ENCODE measurements around the gene ANKRD60. TPM values are rescaled to one million over a fixed set of nuclear protein-coding genes. Genes with fewer than 3 reads are reported as not detected.
A peak's percentile ranks its signal among the peaks of the same experiment; 100 is the strongest.

Gene ANKRD60
- total RNA-seq, 8 experiments from 2014 or later = not detected

DNA sequence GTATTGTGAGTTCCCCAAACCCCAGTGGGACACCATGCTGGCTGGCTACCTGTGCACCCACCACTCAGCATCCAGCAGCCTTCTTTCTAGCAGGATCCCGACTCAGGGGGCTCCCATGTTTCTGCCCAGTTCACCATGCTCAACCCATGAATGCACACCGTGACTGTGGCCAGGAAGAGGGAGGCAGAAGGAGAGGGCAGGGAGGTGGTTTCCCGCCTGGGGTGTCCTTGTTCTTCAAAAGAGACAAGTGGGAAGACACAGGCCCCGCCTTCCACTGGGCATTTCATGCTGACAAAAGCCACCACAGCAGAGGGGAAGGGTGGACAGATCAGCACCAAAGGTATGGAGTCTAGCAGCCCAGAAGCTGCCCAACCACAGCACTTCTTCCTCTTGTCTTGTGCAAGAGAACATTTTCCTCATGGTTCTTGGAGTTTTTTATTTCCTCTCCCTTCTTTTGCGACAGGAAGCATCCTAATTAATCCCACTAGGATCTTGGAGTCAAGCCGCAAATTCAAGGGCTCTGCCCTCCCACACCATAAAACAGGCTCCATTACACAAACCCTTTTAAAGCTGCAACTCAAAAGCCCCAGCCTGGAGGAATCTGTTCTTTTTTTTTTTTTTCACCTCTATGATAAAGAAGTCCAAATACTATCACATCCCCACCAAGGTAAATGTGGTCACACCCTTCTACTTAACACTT, 13.5 kb upstream of the ANKRD60 start:
- Histone ChIP-seq H3K4me3 (no peak overlapping the region), H3K27ac (no peak overlapping the region), H3K4me1 (replicated peaks in 1 of 2) (peaks cover 10 to 18% of the 10 kb centered on the region in 2 donors)
- ATAC-seq (replicated peaks in 6 of 8) = no peak
- 71 to 100% (median 93%) methylated on average over 1 to 4 of the region's 6 CpGs; no CpG with 5 or more reads in 4 of the 10 experiments for WGBS, 10 experiments
- in situ Hi-C loops (cut with MboI; ENCODE audit: low pct_unique_long_range_greater_than_20kb in 2 of 9, low sequenced_read_pairs in 9 of 9, unreplicated experiment in 9 of 9) = loop anchor here in 7 of 9 experiments (25.0 kb wide), 6 partner anchors 195 to 1220 kb away; partner anchors contain the start of genes STX16 (in 3 of the 7), GNAS (in 2 of the 7) and GNAS-AS1 (in 2 of the 7)

DNA sequence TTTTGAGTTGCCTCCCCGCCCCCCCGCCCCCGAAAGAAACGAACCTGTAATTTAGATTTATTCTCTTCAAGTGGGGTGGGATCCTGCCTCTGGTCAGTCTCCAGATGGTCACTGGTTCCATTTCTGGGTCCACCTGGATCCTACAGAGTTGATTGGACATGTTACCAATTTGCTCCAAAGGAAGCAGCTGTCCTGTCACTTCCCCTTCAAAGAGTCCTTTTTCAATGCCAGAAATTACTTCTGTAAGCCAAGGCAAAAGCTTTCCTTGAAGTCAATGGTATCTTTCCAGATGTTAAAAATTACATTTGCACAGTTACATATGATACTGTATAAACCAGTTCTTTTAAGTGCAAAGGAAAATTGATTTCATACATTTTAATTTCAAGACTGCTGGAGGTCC, 12.0 kb upstream of the ANKRD60 start:
- Histone ChIP-seq H3K4me1 (replicated peaks in 1 of 2) (peaks cover 10 to 21% of the 10 kb centered on the region in 2 donors), H3K4me3 (no peak overlapping the region), H3K27ac (no peak overlapping the region)
- in situ Hi-C loops (cut with MboI; ENCODE audit: low pct_unique_long_range_greater_than_20kb in 2 of 9, low sequenced_read_pairs in 9 of 9, unreplicated experiment in 9 of 9) = loop anchor here in 7 of 9 experiments (25.0 kb wide), 6 partner anchors 197 to 1222 kb away; partner anchors contain the start of genes STX16 (in 3 of the 7), GNAS (in 2 of the 7) and GNAS-AS1 (in 2 of the 7)
- no peak for ATAC-seq (replicated peaks in 6 of 8)
- 40 to 93% (median 81%) methylated on average over 1 to 4 of the region's 4 CpGs; no CpG with 5 or more reads in 6 of the 10 experiments for WGBS, 10 experiments

DNA sequence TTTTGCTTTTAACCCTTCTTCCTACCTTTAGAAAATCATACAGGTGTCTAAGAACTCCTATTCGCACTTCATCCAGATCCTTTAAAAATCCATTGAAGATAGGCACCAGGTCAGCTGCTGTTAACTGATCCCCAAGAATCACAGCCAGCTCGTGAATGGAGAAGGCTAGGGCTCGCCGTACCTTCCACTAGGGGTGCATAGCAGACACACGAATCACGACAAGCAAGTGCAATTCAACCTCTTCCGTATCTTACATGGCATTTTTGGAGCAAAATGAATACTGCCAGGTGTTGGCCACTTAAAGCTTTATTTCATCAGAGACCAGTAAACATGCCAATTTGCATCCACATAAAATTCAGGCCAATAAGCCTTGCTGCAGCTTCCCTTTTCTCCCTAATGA, 10.8 kb upstream of the ANKRD60 start:
- in situ Hi-C loops (cut with MboI; ENCODE audit: low pct_unique_long_range_greater_than_20kb in 2 of 9, low sequenced_read_pairs in 9 of 9, unreplicated experiment in 9 of 9) = loop anchor here in 7 of 9 experiments (25.0 kb wide), 6 partner anchors 198 to 1223 kb away; partner anchors contain the start of genes STX16 (in 3 of the 7), GNAS (in 2 of the 7) and GNAS-AS1 (in 2 of the 7)
- no peak for ATAC-seq (replicated peaks in 6 of 8)
- Histone ChIP-seq H3K4me3 (no peak overlapping the region), H3K4me1 (replicated peaks in 1 of 2) (peaks cover 10 to 21% of the 10 kb centered on the region in 2 donors), H3K27ac (no peak overlapping the region)
- 50 to 92% (median 84%) methylated on average over 1 to 7 of the region's 7 CpGs; no CpG with 5 or more reads in 2 of the 10 experiments for WGBS, 10 experiments

DNA sequence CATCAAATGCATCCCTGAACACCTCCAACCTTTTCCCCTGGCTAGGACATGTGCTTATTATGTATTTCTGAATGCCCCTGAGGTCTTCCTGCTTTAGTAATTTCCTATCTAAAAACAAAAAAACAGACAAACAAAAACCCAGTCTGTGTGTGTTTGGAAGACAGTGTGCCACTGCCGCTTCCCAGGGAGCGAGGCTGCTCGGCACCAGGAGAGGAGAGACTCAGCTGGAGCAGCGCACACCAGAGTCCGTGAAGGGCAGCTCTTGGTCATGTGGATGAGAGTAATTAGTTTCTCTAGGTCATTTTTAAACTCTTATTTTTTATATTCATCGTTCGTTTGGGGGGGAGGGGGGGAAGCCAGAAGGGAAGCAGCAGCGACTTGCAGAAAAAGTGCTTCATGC, 10.0 kb upstream of the ANKRD60 start:
- in situ Hi-C loops (cut with MboI; ENCODE audit: low pct_unique_long_range_greater_than_20kb in 2 of 9, low sequenced_read_pairs in 9 of 9, unreplicated experiment in 9 of 9) = loop anchor here in 7 of 9 experiments (25.0 kb wide), 6 partner anchors 199 to 1224 kb away; partner anchors contain the start of genes STX16 (in 3 of the 7), GNAS (in 2 of the 7) and GNAS-AS1 (in 2 of the 7)
- WGBS, 10 experiments = 45 to 84% (median 67%) methylated on average over 1 to 6 of the region's 8 CpGs; no CpG with 5 or more reads in 4 of the 10 experiments
- Histone ChIP-seq H3K27ac (no peak overlapping the region), H3K4me1 (replicated peaks in 1 of 2) (peaks cover 10 to 21% of the 10 kb centered on the region in 2 donors), H3K4me3 (no peak overlapping the region)
- peak in 4 of 8 experiments; percentile 20 to 69 (median 53) for ATAC-seq (replicated peaks in 6 of 8)

DNA sequence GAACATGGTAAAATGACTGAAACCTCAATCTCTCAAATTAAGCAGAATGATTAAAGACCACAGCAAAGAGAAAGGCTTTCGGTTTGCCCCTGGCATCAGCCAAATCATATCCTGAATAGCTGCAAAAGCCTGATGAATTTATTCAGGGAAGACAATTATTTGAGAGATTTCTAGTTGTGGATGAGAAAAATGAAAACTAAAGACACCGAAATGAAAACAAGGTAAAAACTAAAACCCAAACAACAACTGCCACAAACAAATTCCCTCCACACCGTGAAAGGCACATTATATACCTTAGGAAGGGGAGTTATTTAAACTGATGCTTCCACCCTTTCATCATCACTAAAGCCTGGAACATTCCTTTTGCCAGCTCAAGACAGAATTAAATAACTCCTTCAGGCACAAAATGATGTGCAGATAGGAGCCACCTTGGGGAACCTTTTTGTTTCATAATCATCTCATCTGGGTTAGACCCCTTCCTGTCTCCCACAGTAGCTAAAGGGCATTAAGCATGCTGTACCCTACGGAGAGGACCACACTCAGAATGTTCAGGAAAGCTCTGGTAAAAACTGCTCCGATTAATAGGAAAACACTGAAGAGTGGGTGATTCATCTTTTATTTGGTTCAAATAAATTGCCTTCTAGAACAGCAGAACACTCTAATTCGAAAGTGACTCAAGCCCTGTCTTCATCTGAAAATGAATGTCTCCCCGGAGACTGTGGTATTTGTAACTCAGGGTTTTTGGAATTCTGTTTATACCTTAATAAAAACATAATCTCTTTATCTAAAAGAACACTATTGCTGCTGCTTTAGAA, 9.1 kb upstream of the ANKRD60 start:
- Histone ChIP-seq H3K4me3 (peak overlapping the region in 2 of 5 donors; percentile 22 to 45), H3K27ac (no peak overlapping the region), H3K4me1 (replicated peaks in 1 of 2) (peaks cover 10 to 21% of the 10 kb centered on the region in 2 donors)
- WGBS, 10 experiments = 19 to 48% (median 37%) methylated on average over 4 to 7 of the region's 7 CpGs; no CpG with 5 or more reads in 1 of the 10 experiments
- in situ Hi-C loops (cut with MboI; ENCODE audit: low pct_unique_long_range_greater_than_20kb in 2 of 9, low sequenced_read_pairs in 9 of 9, unreplicated experiment in 9 of 9) = loop anchor here in 7 of 9 experiments (25.0 kb wide), 6 partner anchors 200 to 1225 kb away; partner anchors contain the start of genes STX16 (in 3 of the 7), GNAS (in 2 of the 7) and GNAS-AS1 (in 2 of the 7)
- ATAC-seq (replicated peaks in 6 of 8) = peak in 5 of 8 experiments; percentile 47 to 55 (median 50)

DNA sequence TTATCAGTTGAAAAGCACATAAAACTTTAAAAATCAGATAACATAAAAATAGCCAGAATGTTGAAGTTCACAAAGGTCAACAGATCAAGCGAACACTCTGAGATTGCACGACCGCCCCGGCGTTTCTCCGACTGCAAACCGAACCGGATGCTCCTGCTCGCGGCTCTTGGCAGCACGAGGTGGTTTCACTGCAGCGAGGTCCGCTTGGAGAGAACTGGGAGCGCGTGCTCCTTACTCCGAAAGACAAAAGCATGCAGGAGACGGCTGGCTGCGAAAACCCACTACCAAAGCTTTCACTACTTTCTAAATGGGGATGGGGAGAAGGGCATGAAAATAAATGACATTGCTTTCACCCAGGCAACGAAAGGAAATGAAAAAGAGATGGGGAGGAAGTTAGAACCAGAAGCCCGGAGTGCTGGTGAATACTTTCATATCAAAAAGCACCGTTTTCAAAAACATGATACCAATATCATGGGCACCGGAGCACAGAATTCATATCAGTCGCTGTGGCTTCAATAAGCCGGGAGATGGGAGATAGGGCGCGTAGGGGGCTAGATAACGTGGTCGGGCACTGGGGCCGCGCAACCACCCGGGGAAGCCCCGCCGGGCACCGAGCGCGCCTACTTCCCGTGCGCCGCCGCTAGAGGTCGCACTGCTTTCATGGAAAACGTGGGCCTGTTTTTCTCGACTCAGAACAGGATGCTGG, 8.3 kb upstream of the ANKRD60 start:
- peak; percentile 82 to 97 (median 90) for ATAC-seq (replicated peaks in 6 of 8)
- Histone ChIP-seq H3K27ac (no peak overlapping the region), H3K4me3 (peak overlapping the region; percentile 18 to 45 (median 32)), H3K4me1 (replicated peaks in 1 of 2) (peaks cover 10 to 21% of the 10 kb centered on the region in 2 donors)
- WGBS, 10 experiments = 0 to 5% (median 2%) methylated on average over 1 to 42 of the region's 43 CpGs; no CpG with 5 or more reads in 1 of the 10 experiments
- in situ Hi-C loops (cut with MboI; ENCODE audit: low pct_unique_long_range_greater_than_20kb in 2 of 9, low sequenced_read_pairs in 9 of 9, unreplicated experiment in 9 of 9) = loop anchor here in 7 of 9 experiments (25.0 kb wide), 6 partner anchors 201 to 1226 kb away; partner anchors contain the start of genes STX16 (in 3 of the 7), GNAS (in 2 of the 7) and GNAS-AS1 (in 2 of the 7)

DNA sequence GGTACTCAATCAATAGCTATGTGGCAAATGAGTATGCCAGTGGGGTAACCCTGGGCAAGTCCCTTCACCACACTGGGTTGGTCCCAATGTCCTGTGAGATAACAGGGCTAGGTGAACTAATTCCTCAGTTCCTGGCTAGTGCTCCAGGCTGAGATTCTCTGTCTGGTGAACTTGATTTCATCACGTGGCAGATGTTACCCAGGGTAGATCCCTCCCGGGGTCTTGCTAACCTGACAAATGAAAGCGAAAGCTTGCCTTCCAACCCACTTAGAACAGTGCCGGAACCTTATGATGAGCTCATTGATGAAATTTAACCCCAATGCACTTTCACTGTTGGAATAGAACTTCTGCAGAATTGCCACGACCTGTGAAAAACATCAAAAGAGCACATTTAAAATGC, 6.6 kb upstream of the ANKRD60 start:
- in situ Hi-C loops (cut with MboI; ENCODE audit: low pct_unique_long_range_greater_than_20kb in 2 of 9, low sequenced_read_pairs in 9 of 9, unreplicated experiment in 9 of 9) = loop anchor here in 7 of 9 experiments (25.0 kb wide), 6 partner anchors 202 to 1227 kb away; partner anchors contain the start of genes STX16 (in 3 of the 7), GNAS (in 2 of the 7) and GNAS-AS1 (in 2 of the 7)
- 25 to 100% (median 81%) methylated on average over 1 to 4 of the region's 5 CpGs; no CpG with 5 or more reads in 2 of the 10 experiments for WGBS, 10 experiments
- Histone ChIP-seq H3K4me3 (no peak overlapping the region), H3K4me1 (replicated peaks in 1 of 2) (peaks cover 10 to 21% of the 10 kb centered on the region in 2 donors), H3K27ac (no peak overlapping the region)
- no peak for ATAC-seq (replicated peaks in 6 of 8)

DNA sequence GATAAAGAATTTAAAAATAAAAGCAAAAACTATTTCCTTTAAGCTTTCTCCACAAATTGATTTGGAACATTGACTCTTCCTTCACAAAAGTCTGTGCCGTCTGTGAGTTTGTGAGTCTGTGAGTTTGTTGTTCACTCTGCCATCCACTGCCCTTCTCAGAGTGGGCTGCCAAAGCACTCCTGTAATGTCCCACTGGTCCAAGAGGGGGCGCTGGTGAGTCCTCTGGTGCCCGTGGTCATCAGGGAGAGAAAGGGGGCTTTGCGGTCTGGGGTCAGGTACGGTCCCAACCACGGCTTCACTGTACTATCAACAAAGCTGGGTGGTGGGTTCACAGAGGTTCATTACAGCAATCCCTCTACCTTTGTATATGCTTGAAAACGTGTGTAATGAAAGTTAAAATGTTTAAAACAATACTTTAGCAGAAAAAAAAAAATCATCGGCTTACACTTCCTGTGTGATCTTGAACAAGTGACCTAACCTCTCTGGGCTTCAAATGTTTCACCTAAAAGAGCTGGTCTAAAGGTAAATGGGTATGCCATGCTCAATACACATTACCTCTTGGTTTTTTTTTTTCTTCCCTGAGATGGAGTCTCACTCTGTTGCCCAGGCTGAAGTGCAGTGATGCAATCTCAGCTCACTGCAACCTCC, 5.6 kb upstream of the ANKRD60 start:
- WGBS, 10 experiments = 11 to 100% (median 60%) methylated on average over 1 to 7 of the region's 8 CpGs; no CpG with 5 or more reads in 2 of the 10 experiments
- in situ Hi-C loops (cut with MboI; ENCODE audit: low pct_unique_long_range_greater_than_20kb in 2 of 9, low sequenced_read_pairs in 9 of 9, unreplicated experiment in 9 of 9) = loop anchor here in 7 of 9 experiments (25.0 kb wide), 6 partner anchors 203 to 1228 kb away; partner anchors contain the start of genes STX16 (in 3 of the 7), GNAS (in 2 of the 7) and GNAS-AS1 (in 2 of the 7)
- peak in 1 of 8 experiments; percentile 28 for ATAC-seq (replicated peaks in 6 of 8)
- no peak overlapping the region for H3K4me3 ChIP-seq
- H3K4me1 ChIP-seq (replicated peaks in 1 of 2) = peaks cover 10 to 26% of the 10 kb centered on the region in 2 donors
- no peak overlapping the region for H3K27ac ChIP-seq

DNA sequence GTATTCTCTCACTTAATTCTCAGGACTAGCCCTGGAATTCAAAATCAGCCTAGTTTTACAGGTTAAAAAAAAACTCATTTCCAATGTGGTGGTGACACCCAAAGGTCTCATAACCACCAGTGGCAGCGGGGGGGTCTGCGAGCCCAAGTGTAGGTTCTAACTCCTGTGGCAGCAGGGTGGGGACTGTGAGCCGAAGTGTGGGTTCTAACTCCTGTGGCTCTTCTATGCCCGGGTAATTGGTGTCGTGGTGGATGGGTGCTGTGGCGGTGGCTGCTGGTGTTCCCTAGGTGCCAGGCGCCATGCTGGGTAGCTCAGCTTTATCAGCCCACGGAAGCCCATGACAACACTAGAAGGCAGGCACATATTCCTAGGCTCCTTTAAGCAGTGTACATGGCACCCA, 4.9 kb upstream of the ANKRD60 start:
- peaks cover 9 to 21% of the 10 kb centered on the region in 2 donors for H3K4me1 ChIP-seq (replicated peaks in 1 of 2)
- 80 to 100% (median 96%) methylated on average over 1 to 6 of the region's 8 CpGs; no CpG with 5 or more reads in 4 of the 10 experiments for WGBS, 10 experiments
- no peak for ATAC-seq (replicated peaks in 6 of 8)
- H3K27ac ChIP-seq = no peak overlapping the region
- in situ Hi-C loops (cut with MboI; ENCODE audit: low pct_unique_long_range_greater_than_20kb in 2 of 9, low sequenced_read_pairs in 9 of 9, unreplicated experiment in 9 of 9) = loop anchor here in 7 of 9 experiments (25.0 kb wide), 6 partner anchors 204 to 1229 kb away; partner anchors contain the start of genes STX16 (in 3 of the 7), GNAS (in 2 of the 7) and GNAS-AS1 (in 2 of the 7)
- H3K4me3 ChIP-seq = no peak overlapping the region

DNA sequence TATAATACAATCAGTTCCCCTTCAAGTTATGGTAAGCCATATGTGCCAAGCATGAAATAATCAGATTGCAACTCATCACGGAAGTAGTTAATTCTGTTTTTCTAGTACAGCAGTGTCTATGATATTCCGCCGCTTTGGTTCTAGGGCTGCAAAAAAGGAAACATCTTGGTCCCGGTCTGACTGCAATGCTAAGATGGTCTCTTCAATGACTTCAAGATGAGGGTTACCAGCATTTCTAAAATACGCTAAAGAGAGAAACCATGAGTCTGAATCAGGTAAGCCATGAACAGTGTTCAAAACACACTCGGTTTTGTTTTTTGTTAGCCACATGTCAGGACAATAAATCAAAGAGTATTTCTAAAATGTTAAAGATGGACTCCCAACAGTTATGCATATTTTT, 3.2 kb upstream of the ANKRD60 start:
- in situ Hi-C loops (cut with MboI; ENCODE audit: low pct_unique_long_range_greater_than_20kb in 2 of 9, low sequenced_read_pairs in 9 of 9, unreplicated experiment in 9 of 9) = loop anchor here in 7 of 9 experiments (25.0 kb wide), 6 partner anchors 206 to 1231 kb away; partner anchors contain the start of genes STX16 (in 3 of the 7), GNAS (in 2 of the 7) and GNAS-AS1 (in 2 of the 7)
- no peak overlapping the region for H3K27ac ChIP-seq
- H3K4me3 ChIP-seq = no peak overlapping the region
- no peak for ATAC-seq (replicated peaks in 6 of 8)
- 0 to 63% (median 44%) methylated on average over 1 to 6 of the region's 6 CpGs for WGBS, 10 experiments
- peaks cover 0 to 8% of the 10 kb centered on the region in 2 donors for H3K4me1 ChIP-seq (replicated peaks in 1 of 2)

Measured in motor neuron (in vitro differentiated cells).